Measurements from ENCODE around the gene CTDSP1.

GRCh38 chr2:218432676-218433365 lies 33.2 kb downstream of the CTDSP1 start:
- no peak for TF ChIP-seq TAF1 (IDR thresholded peaks at IDR 0.05; ENCODE audit: low read depth)
- TF ChIP-seq RAD21 (IDR thresholded peaks at IDR 0.05; ENCODE audit: low read depth): no peak
- no peak for TF ChIP-seq MAX (IDR thresholded peaks at IDR 0.05)

All from Ishikawa (cell line).